OCI-LY1 (cell line): Measurements from ENCODE around the gene LYVE1.

ENCODE experiments used
- H2AFZ ChIP-seq: fragments of 200-600 bp; sonication (generic), shearing (Covaris generic); 2 replicates; pipeline ENCODE4 v1.6.0; 2014; ENCODE audit warnings: antibody characterized with exemption, mild to moderate bottlenecking, low read length
- H3F3A ChIP-seq: fragments of 200-600 bp; sonication (generic), shearing (Covaris generic); 2 replicates; pipeline ENCODE4 v1.6.0; 2014; ENCODE audit warnings: mild to moderate bottlenecking, antibody characterized with exemption, low read length, moderate library complexity; ENCODE audit not compliant: insufficient read depth
- H3K27ac ChIP-seq: fragments of 200-600 bp; sonication (generic); 2 replicates; pipeline ENCODE4 v1.5.1; 2014; ENCODE audit warnings: low read length, mixed run types, mild to moderate bottlenecking, low read depth; ENCODE audit not compliant: poor library complexity, severe bottlenecking
- H3K27me3 ChIP-seq: fragments of 200-600 bp; sonication (generic); 2 replicates; pipeline ENCODE4 v1.6.0; 2014; ENCODE audit warnings: antibody characterized with exemption, mild to moderate bottlenecking, low read length, moderate library complexity; ENCODE audit not compliant: insufficient read depth
- H3K36me3 ChIP-seq: fragments of 200-600 bp; sonication (generic); 2 replicates; pipeline ENCODE4 v1.6.1; 2014; ENCODE audit warnings: mild to moderate bottlenecking, antibody characterized with exemption, low read length, moderate library complexity, mixed read lengths; ENCODE audit not compliant: insufficient read depth
- H3K4me1 ChIP-seq: fragments of 200-600 bp; sonication (generic); 2 replicates; pipeline ENCODE4 v1.5.1; 2014; ENCODE audit warnings: mild to moderate bottlenecking, low read length, moderate library complexity; ENCODE audit not compliant: insufficient read depth, severe bottlenecking
- H3K4me2 ChIP-seq: fragments of 200-600 bp; sonication (generic), shearing (Covaris generic); 2 replicates; pipeline ENCODE4 v1.6.1; 2014; ENCODE audit warnings: low read length
- H3K4me3 ChIP-seq: fragments of 200-600 bp; sonication (generic); 2 replicates; pipeline ENCODE4 v1.5.1; 2014; ENCODE audit warnings: low read length, low read depth, mild to moderate bottlenecking, mixed read lengths; ENCODE audit not compliant: poor library complexity, severe bottlenecking
- H3K79me2 ChIP-seq: fragments of 200-600 bp; shearing (Covaris generic); 2 replicates; pipeline ENCODE4 v1.6.1; 2016; ENCODE audit warnings: mixed run types, low read length, mixed read lengths; ENCODE audit not compliant: insufficient read depth
- H3K9ac ChIP-seq: fragments of 200-600 bp; sonication (generic), shearing (Covaris generic); 2 replicates; pipeline ENCODE4 v1.6.1; 2014; ENCODE audit warnings: mild to moderate bottlenecking, low read length, mixed read lengths
- H3K9me2 ChIP-seq: fragments of 200-600 bp; sonication (generic), shearing (Covaris generic); 2 replicates; pipeline ENCODE4 v1.6.1; 2014; ENCODE audit warnings: low read depth, mild to moderate bottlenecking, low read length, mixed read lengths
- H3K9me3 ChIP-seq: fragments of 200-600 bp; shearing (Covaris generic); 2 replicates; pipeline ENCODE4 v1.6.1; 2014; ENCODE audit warnings: low read length, mixed read lengths
- H4K20me1 ChIP-seq: fragments of 200-600 bp; sonication (generic), shearing (Covaris generic); 2 replicates; pipeline ENCODE4 v1.6.0; 2016; ENCODE audit warnings: mild to moderate bottlenecking, low read length; ENCODE audit not compliant: insufficient read depth
- EZH2 ChIP-seq: fragments of 200-600 bp; sonication (generic), shearing (Covaris generic); IDR thresholded peaks from 2 replicates; pipeline ENCODE4 v1.8.0; 2017; ENCODE audit warnings: borderline replicate concordance, mixed run types, mild to moderate bottlenecking, antibody characterized with exemption, low read length, moderate library complexity, mixed read lengths
- TF ChIP-seq, protein P1 (sequence below): fragments of 200-600 bp; sonication (generic), shearing (Covaris generic); IDR thresholded peaks from 2 replicates; pipeline ENCODE4 v1.5.1; 2017; ENCODE audit warnings: mild to moderate bottlenecking, antibody characterized with exemption, low read length, moderate library complexity, mixed read lengths

LYVE1 gene

GRCh38 chr11:10587388-10587787 is 18.9 kb upstream of the LYVE1 start:
- Histone ChIP-seq H3K4me2 (no peak overlapping the region), H3K9me3 (no peaks in the 10 kb centered on the region), H2AFZ (no peak overlapping the region), H3K36me3 (no peaks in the 10 kb centered on the region), H3F3A (no peaks in the 10 kb centered on the region), H3K27ac (no peak overlapping the region), H3K4me1 (no peaks in the 10 kb centered on the region), H3K9ac (no peak overlapping the region), H3K27me3 (peaks cover 4% of the 10 kb centered on the region; the same call in 1 of the 2 replicates), H3K9me2 (no peaks in the 10 kb centered on the region), H3K79me2 (no peaks in the 10 kb centered on the region), H3K4me3 (no peak overlapping the region), H4K20me1 (no peaks in the 10 kb centered on the region)
- TF ChIP-seq, protein P1, sequence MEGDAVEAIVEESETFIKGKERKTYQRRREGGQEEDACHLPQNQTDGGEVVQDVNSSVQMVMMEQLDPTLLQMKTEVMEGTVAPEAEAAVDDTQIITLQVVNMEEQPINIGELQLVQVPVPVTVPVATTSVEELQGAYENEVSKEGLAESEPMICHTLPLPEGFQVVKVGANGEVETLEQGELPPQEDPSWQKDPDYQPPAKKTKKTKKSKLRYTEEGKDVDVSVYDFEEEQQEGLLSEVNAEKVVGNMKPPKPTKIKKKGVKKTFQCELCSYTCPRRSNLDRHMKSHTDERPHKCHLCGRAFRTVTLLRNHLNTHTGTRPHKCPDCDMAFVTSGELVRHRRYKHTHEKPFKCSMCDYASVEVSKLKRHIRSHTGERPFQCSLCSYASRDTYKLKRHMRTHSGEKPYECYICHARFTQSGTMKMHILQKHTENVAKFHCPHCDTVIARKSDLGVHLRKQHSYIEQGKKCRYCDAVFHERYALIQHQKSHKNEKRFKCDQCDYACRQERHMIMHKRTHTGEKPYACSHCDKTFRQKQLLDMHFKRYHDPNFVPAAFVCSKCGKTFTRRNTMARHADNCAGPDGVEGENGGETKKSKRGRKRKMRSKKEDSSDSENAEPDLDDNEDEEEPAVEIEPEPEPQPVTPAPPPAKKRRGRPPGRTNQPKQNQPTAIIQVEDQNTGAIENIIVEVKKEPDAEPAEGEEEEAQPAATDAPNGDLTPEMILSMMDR = no peak
- no peak for TF ChIP-seq EZH2

DNA sequence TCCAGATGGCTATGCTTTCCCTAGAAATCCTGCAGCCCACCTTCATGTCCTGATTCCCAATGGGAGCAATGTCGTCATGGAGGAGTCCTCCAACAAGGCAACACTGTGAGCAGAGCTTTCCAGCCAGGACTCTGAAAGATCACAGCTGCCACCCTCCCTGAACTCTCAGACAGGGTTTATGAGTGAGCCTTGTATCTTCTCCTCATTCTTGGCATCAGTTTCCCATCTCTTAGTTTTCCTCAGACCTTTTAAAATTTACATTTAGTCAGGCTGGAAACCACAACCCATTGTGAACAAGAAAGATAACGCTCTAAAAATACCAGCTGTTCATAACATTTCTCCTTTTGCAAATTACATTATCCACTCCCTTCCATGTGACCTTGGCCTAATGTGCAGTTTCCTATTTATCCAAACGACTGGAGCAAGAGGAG is 15.6 kb upstream of the LYVE1 start:
- Histone ChIP-seq H3K79me2 (no peaks in the 10 kb centered on the region), H2AFZ (no peak overlapping the region), H3K9me2 (no peaks in the 10 kb centered on the region), H3K9ac (no peak overlapping the region), H3K4me3 (no peak overlapping the region), H4K20me1 (no peaks in the 10 kb centered on the region), H3K4me2 (no peak overlapping the region), H3K27me3 (peaks cover 4% of the 10 kb centered on the region; the same call in 1 of the 2 replicates), H3F3A (no peaks in the 10 kb centered on the region), H3K36me3 (no peaks in the 10 kb centered on the region), H3K9me3 (no peaks in the 10 kb centered on the region), H3K27ac (no peak overlapping the region), H3K4me1 (no peaks in the 10 kb centered on the region)
- no peak for TF ChIP-seq EZH2
- TF ChIP-seq, protein P1 = no peak

DNA sequence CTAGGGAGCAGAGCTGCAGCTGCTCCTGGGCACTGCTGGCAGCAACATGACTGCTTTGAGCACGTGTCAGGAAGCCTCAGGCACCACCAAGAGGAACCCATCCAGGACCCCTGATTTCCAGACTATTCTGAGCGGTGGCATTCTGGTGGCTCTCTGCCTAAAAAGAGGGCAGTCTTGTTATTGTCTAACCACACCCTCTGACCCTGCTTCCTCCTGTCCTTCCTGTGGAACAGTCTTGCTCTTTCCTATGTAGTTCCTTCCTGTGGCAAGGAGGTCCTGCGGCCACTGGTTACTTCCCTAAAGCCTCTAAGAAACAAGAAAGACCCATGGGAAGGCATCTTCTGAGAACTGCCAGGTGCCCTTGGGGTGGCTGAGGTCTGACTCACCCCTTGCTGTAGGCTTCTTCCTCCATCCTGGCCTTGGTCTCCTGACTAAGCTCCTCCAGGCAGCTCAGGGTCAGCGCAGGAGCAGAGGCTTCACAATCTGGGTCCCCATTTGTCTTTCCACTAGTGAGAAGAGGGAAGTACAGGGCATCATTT is 13.1 kb upstream of the LYVE1 start:
- no peak overlapping the region for H2AFZ ChIP-seq
- H3K9me3 ChIP-seq = no peaks in the 10 kb centered on the region
- H4K20me1 ChIP-seq = no peaks in the 10 kb centered on the region
- H3K4me2 ChIP-seq = no peak overlapping the region
- no peaks in the 10 kb centered on the region for H3F3A ChIP-seq
- TF ChIP-seq, protein P1 = no peak
- no peak for TF ChIP-seq EZH2
- H3K36me3 ChIP-seq = no peaks in the 10 kb centered on the region
- H3K9me2 ChIP-seq = no peaks in the 10 kb centered on the region
- no peaks in the 10 kb centered on the region for H3K4me1 ChIP-seq
- H3K79me2 ChIP-seq = no peaks in the 10 kb centered on the region
- peaks cover 4% of the 10 kb centered on the region; the same call in 1 of the 2 replicates for H3K27me3 ChIP-seq
- no peak overlapping the region for H3K9ac ChIP-seq
- H3K4me3 ChIP-seq = no peak overlapping the region
- no peak overlapping the region for H3K27ac ChIP-seq
